SK-N-SH (cell line): Measurements from ENCODE around the gene IL26.

Experiments
- CTCF ChIP-seq: fragments of 200-600 bp; sonication (generic); IDR thresholded peaks from 2 replicates; pipeline ENCODE4 v1.6.1; 2017; ENCODE audit warnings: antibody characterized with exemption, mild to moderate bottlenecking, moderate library complexity
- EZH2phosphoT487 ChIP-seq: fragments of 200-600 bp; sonication (generic); IDR thresholded peaks from 2 replicates; pipeline ENCODE4 v1.6.1; 2017; ENCODE audit warnings: low read depth, mixed run types, mild to moderate bottlenecking, antibody characterized with exemption, moderate library complexity, borderline replicate concordance
- FOSL2 ChIP-seq: IDR thresholded peaks from 2 replicates; pipeline ENCODE4 v1.4.0; 2012; ENCODE audit warnings: low read depth, mild to moderate bottlenecking, moderate library complexity, borderline replicate concordance
- MXI1 ChIP-seq: IDR thresholded peaks from 2 replicates; pipeline ENCODE4 v1.6.1; 2012; ENCODE audit warnings: mild to moderate bottlenecking, low read depth, low read length, improper control_type of control experiment
- NRF1 ChIP-seq: IDR thresholded peaks from 2 replicates; pipeline ENCODE4 v1.6.1; 2012; ENCODE audit warnings: low read depth, mild to moderate bottlenecking, low read length
- PBX3 ChIP-seq: IDR thresholded peaks from 2 replicates; pipeline ENCODE4; 2012
- POLR2AphosphoS5 ChIP-seq: IDR thresholded peaks from 2 replicates; pipeline ENCODE4 v1.6.1; 2012; ENCODE audit warnings: low read depth, low read length
- RAD21 ChIP-seq: IDR thresholded peaks from 2 replicates; pipeline ENCODE4 v1.6.1; 2012; ENCODE audit warnings: mild to moderate bottlenecking, low read length
- RXRA ChIP-seq: IDR thresholded peaks from 2 replicates; pipeline ENCODE4 v1.4.0; 2012; ENCODE audit warnings: low read depth, mild to moderate bottlenecking, borderline replicate concordance
- YY1 ChIP-seq: IDR thresholded peaks from 2 replicates; pipeline ENCODE4 v1.4.0; 2012; ENCODE audit warnings: low read depth, mild to moderate bottlenecking

GRCh38 chr12:68206446-68206845, 19.2 kb downstream of the IL26 start:
- no peak for TF ChIP-seq CTCF
- no peak for TF ChIP-seq EZH2phosphoT487
- no peak for TF ChIP-seq YY1
- no peak for TF ChIP-seq FOSL2
- no peak for TF ChIP-seq RAD21
- no peak for TF ChIP-seq NRF1
- TF ChIP-seq POLR2AphosphoS5 = no peak
- no peak for TF ChIP-seq MXI1
- no peak for TF ChIP-seq RXRA
- no peak for TF ChIP-seq PBX3
